WTC11 (cell line): ENCODE data around the gene IL16. TPM values are rescaled to one million over a fixed set of nuclear protein-coding genes. Genes with fewer than 3 reads are reported as not detected.

Source experiments
- ATAC-seq: fragments of 200-7000 bp; cut with Tn5 transposase; 2 replicates; pipeline ENCODE4 v1.10.0; 2021; ENCODE audit warnings: mild to moderate bottlenecking, moderate library complexity
- CTCF ChIA-PET: fragments of 300-600 bp; sonication (Branson Sonifier 250); formaldehyde crosslinking; loops from one replicate; lab custom pipeline; 2021; ENCODE audit warnings: antibody characterized with exemption; lab: Charles Lee
- POLR2A ChIA-PET: fragments of 350-600 bp; sonication (Branson Sonifier 250); formaldehyde crosslinking; loops from one replicate; lab custom pipeline; 2021; ENCODE audit warnings: antibody characterized with exemption; lab: Charles Lee
- DNase-seq: peaks from one replicate; pipeline ENCODE4 v3.0.0; 2021; ENCODE audit warnings: low spot score
- H3K27ac Mint-ChIP-seq: 2 replicates; pipeline ENCODE4 v1.8.0; 2021; ENCODE audit warnings: mixed read lengths
- H3K27me3 Mint-ChIP-seq: 2 replicates; pipeline ENCODE4 v1.8.0; 2021; ENCODE audit warnings: low read depth, mild to moderate bottlenecking, moderate library complexity, mixed read lengths
- H3K36me3 Mint-ChIP-seq: 2 replicates; pipeline ENCODE4 v1.8.0; 2021; ENCODE audit warnings: mixed read lengths
- H3K4me1 Mint-ChIP-seq: 2 replicates; pipeline ENCODE4 v1.8.0; 2022; ENCODE audit warnings: mixed read lengths
- H3K4me3 Mint-ChIP-seq: 2 replicates; pipeline ENCODE4 v1.8.0; 2021; ENCODE audit warnings: mild to moderate bottlenecking, moderate library complexity, mixed read lengths
- H3K9me3 Mint-ChIP-seq: 2 replicates; pipeline ENCODE4 v1.8.0; 2021; ENCODE audit warnings: mixed read lengths
- CREM ChIP-seq: sonication (generic); formaldehyde crosslinking; IDR thresholded peaks from 2 replicates; pipeline ENCODE4 v1.8.1; 2022; ENCODE audit warnings: mild to moderate bottlenecking, missing genetic modification reagents, moderate library complexity
- ELF4 ChIP-seq: sonication (generic); formaldehyde crosslinking; IDR thresholded peaks from 2 replicates; pipeline ENCODE4 v1.8.1; 2022; ENCODE audit warnings: low read depth, mild to moderate bottlenecking, moderate library complexity, missing genetic modification reagents
- ESRRA ChIP-seq: sonication (generic); formaldehyde crosslinking; IDR thresholded peaks from 2 replicates; pipeline ENCODE4 v1.8.1; 2022; ENCODE audit warnings: mild to moderate bottlenecking, missing genetic modification reagents, borderline replicate concordance
- FOXP1 ChIP-seq: sonication (generic); formaldehyde crosslinking; IDR thresholded peaks from 2 replicates; pipeline ENCODE4 v1.8.0; 2022; ENCODE audit warnings: missing genetic modification reagents, mild to moderate bottlenecking, moderate library complexity, borderline replicate concordance
- GABPB1 ChIP-seq: sonication (generic); formaldehyde crosslinking; IDR thresholded peaks from 2 replicates; pipeline ENCODE4 v1.8.1; 2023; ENCODE audit warnings: mild to moderate bottlenecking, missing genetic modification reagents
- GTF2I ChIP-seq: fragments of 250-450 bp; sonication (Bioruptor Pico); conservative IDR thresholded peaks from 2 replicates; pipeline ENCODE4 v1.4.0; 2021; ENCODE audit warnings: mild to moderate bottlenecking
- HMGA2 ChIP-seq: fragments of 250-450 bp; sonication (Bioruptor Pico); IDR thresholded peaks from 2 replicates; pipeline ENCODE4 v1.4.0; 2021; ENCODE audit warnings: mild to moderate bottlenecking, moderate library complexity
- IRF1 ChIP-seq: sonication (generic); formaldehyde crosslinking; IDR thresholded peaks from 2 replicates; pipeline ENCODE4 v1.8.0; 2023; ENCODE audit warnings: missing genetic modification reagents
- JUN ChIP-seq: sonication (generic); formaldehyde crosslinking; IDR thresholded peaks from 2 replicates; pipeline ENCODE4 v1.8.0; 2023; ENCODE audit warnings: mild to moderate bottlenecking, missing genetic modification reagents
- NFATC4 ChIP-seq: fragments of 250-450 bp; sonication (Bioruptor Pico); IDR thresholded peaks from 2 replicates; pipeline ENCODE4 v1.9.0; 2021; ENCODE audit warnings: mild to moderate bottlenecking
- NR1H2 ChIP-seq: sonication (generic); formaldehyde crosslinking; IDR thresholded peaks from 2 replicates; pipeline ENCODE4 v1.9.0; 2021; ENCODE audit warnings: mild to moderate bottlenecking, moderate library complexity, missing genetic modification reagents
- NR3C1 ChIP-seq: sonication (generic); formaldehyde crosslinking; conservative IDR thresholded peaks from 2 replicates; pipeline ENCODE4 v1.8.1; 2023; ENCODE audit warnings: low read depth, mild to moderate bottlenecking, missing genetic modification reagents
- OVOL2 ChIP-seq: fragments of 250-450 bp; sonication (Bioruptor Pico); IDR thresholded peaks from 2 replicates; pipeline ENCODE4 v1.9.0; 2021; ENCODE audit warnings: mild to moderate bottlenecking, borderline replicate concordance
- PREB ChIP-seq: sonication (generic); formaldehyde crosslinking; IDR thresholded peaks from 2 replicates; pipeline ENCODE4 v1.8.1; 2022; ENCODE audit warnings: mild to moderate bottlenecking, missing genetic modification reagents, moderate library complexity, borderline replicate concordance
- RORB ChIP-seq: fragments of 250-450 bp; sonication (Bioruptor Pico); IDR thresholded peaks from 2 replicates; pipeline ENCODE4 v1.9.0; 2021; ENCODE audit warnings: mild to moderate bottlenecking
- SMAD3 ChIP-seq: sonication (generic); formaldehyde crosslinking; IDR thresholded peaks from 2 replicates; pipeline ENCODE4 v1.8.0; 2022; ENCODE audit warnings: missing genetic modification reagents, mild to moderate bottlenecking, borderline replicate concordance
- SMAD4 ChIP-seq: sonication (generic); formaldehyde crosslinking; IDR thresholded peaks from 2 replicates; pipeline ENCODE4 v1.8.0; 2022; ENCODE audit warnings: mild to moderate bottlenecking, missing genetic modification reagents
- TEAD1 ChIP-seq: sonication (generic); formaldehyde crosslinking; IDR thresholded peaks from 2 replicates; pipeline ENCODE4 v1.8.0; 2022; ENCODE audit warnings: mild to moderate bottlenecking, missing genetic modification reagents
- USF1 ChIP-seq: sonication (generic); formaldehyde crosslinking; IDR thresholded peaks from 2 replicates; pipeline ENCODE4 v1.8.0; 2022; ENCODE audit warnings: mild to moderate bottlenecking, missing genetic modification reagents
- ZMAT4 ChIP-seq: fragments of 250-450 bp; sonication (Bioruptor Pico); IDR thresholded peaks from 2 replicates; pipeline ENCODE4 v1.9.0; 2021; ENCODE audit warnings: mild to moderate bottlenecking
- ZNF138 ChIP-seq: sonication (generic); formaldehyde crosslinking; conservative IDR thresholded peaks from 2 replicates; pipeline ENCODE4 v1.8.1; 2022; ENCODE audit warnings: mild to moderate bottlenecking, moderate library complexity, missing genetic modification reagents
- ZNF219 ChIP-seq: sonication (generic); formaldehyde crosslinking; IDR thresholded peaks from 2 replicates; pipeline ENCODE4 v1.8.0; 2023; ENCODE audit warnings: missing genetic modification reagents, mild to moderate bottlenecking, borderline replicate concordance
- ZNF232 ChIP-seq: sonication (generic); formaldehyde crosslinking; IDR thresholded peaks from 2 replicates; pipeline ENCODE4 v1.8.0; 2022; ENCODE audit warnings: mild to moderate bottlenecking, missing genetic modification reagents
- total RNA-seq: library from RNA; stranded (reverse); gene quantifications from 3 replicates; pipeline ENCODE4 v1.2.3, GENCODE V29; 2021

The IL16 gene
- total RNA-seq, 1 experiment from 2014 or later = 0.61 TPM

DNA sequence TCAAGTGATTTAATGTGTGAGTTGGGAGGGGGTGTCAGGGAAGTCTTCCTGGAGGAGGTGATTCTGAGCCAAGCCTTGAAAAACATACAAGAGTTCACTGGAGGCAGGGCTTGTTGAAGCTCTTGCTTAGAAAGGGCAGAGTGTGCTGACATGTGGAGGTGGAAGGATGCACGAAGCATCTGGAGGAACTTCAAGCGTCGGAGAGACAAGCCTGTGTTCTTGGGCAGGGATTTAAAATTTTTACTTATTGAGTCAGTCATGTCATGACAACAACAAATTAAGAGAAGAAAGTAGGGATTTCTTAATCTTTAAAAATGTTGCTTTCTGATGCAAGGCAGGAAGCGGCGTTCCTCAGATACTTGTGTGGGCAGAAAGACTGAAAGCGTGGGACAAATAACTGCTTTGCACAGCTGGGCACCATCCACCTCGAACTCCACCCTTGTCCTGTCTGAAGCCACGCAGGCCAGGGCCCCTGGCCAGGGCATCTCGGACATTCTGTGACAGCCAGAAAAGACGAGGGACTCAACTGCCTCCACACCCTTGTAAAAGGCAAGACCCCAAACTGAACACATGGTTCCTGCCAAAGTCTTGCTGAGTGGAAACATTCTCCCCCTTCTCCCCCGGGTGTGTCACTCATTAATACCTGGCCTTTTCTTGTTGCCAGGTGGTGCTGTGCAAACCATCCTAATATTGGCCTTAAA, 6.9 kb upstream of the IL16 start:
- H3K4me3 Mint-ChIP-seq = no peak overlapping the region
- ChIA-PET POLR2A (no interaction called here), CTCF (interaction anchor here (3.5 kb wide), 1 partner anchor 76 kb away, joined by 15 read pairs; no protein-coding TSS in a partner anchor)
- no peak for DNase-seq
- no peaks in the 10 kb centered on the region for H3K9me3 Mint-ChIP-seq
- no peaks in the 10 kb centered on the region for H3K27me3 Mint-ChIP-seq
- no peak for ATAC-seq
- no peaks in the 10 kb centered on the region for H3K36me3 Mint-ChIP-seq
- H3K4me1 Mint-ChIP-seq = no peaks in the 10 kb centered on the region
- TF ChIP-seq ZMAT4 (CRISPR knock-in tag) (no peak), USF1 (CRISPR knock-in tag) (no peak), CREM (CRISPR knock-in tag) (no peak), HMGA2 (CRISPR knock-in tag) (no peak)
- no peak overlapping the region for H3K27ac Mint-ChIP-seq

DNA sequence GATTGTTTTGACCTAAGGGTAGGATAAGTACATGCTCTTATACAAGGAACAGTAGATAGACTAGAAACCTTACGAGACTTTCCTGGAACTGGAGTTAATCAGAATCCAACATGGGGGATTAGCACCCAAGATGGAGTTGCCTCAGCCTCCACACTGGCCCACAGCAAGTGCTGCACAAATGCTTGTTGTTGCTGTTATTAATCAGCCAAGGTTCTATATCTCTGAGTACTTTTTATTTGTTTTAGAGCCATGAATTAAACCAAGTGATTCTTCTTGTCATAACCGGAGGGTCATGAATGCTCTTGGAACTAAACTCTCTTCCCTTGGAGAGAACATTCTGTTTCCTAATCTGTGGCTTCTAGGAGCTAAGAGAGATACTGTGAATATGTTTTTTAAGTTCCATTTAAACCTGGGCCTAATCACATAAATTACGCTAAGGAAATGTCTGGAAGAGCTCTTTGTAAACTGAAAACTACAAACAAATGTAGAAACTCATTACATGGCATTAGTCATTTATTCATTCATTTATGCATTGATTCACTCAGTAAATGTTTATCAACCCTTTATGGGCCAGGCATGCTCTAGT, 5.7 kb upstream of the IL16 start:
- POLR2A ChIA-PET = no interaction called here
- Mint-ChIP-seq H3K9me3 (no peaks in the 10 kb centered on the region), H3K4me3 (no peak overlapping the region), H3K36me3 (no peaks in the 10 kb centered on the region), H3K27ac (no peak overlapping the region), H3K4me1 (peaks cover 2% of the 10 kb centered on the region; the same call in 1 of the 2 replicates), H3K27me3 (no peaks in the 10 kb centered on the region)
- DNase-seq = no peak
- no peak for ATAC-seq
- TF ChIP-seq ELF4 (CRISPR knock-in tag) = no peak
- TF ChIP-seq FOXP1 (CRISPR knock-in tag) = no peak
- TF ChIP-seq NR1H2 (CRISPR knock-in tag) = no peak
- no peak for TF ChIP-seq GTF2I (CRISPR knock-in tag)
- TF ChIP-seq SMAD3 (CRISPR knock-in tag) = no peak
- no peak for TF ChIP-seq ZNF138 (CRISPR knock-in tag)
- TF ChIP-seq OVOL2 = no peak
- no peak for TF ChIP-seq NFATC4 (CRISPR knock-in tag)
- no peak for TF ChIP-seq ZNF232 (CRISPR knock-in tag)
- TF ChIP-seq JUN (CRISPR knock-in tag) = no peak
- TF ChIP-seq TEAD1 (CRISPR knock-in tag) = no peak
- no peak for TF ChIP-seq IRF1 (CRISPR knock-in tag)
- TF ChIP-seq ZNF219 (CRISPR knock-in tag) = no peak
- TF ChIP-seq NR3C1 (CRISPR knock-in tag) = no peak
- no peak for TF ChIP-seq SMAD4 (CRISPR knock-in tag)
- CTCF ChIA-PET = interaction anchor here (3.5 kb wide), 1 partner anchor 75 kb away, joined by 15 read pairs; no protein-coding TSS in a partner anchor

DNA sequence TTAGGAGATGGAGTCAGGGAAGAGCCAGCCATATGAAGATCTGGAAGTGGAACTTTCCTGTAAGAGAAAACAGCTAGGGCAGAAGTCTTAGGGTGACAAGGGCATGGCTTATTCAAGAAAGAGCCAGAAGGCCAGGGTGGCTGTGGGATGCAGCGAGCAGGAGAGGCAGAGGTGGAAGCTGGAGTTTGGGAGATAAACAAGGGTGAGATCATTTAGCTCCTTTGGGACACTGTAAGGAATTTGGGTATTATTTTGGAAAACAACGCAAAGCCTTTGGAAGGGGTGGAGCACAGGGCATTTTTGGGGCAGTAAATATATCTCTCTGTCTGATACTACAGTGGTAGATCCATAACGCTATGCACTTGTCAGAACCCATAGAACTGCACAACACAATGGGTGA, 5.0 kb upstream of the IL16 start:
- Mint-ChIP-seq H3K27me3 (no peaks in the 10 kb centered on the region), H3K4me1 (peaks cover 2% of the 10 kb centered on the region; the same call in 1 of the 2 replicates), H3K9me3 (no peaks in the 10 kb centered on the region), H3K36me3 (no peaks in the 10 kb centered on the region), H3K27ac (no peak overlapping the region), H3K4me3 (no peak overlapping the region)
- POLR2A ChIA-PET = no interaction called here
- ATAC-seq (no peak), DNase-seq (no peak)
- CTCF ChIA-PET = interaction anchor here (3.5 kb wide), 1 partner anchor 74 kb away, joined by 15 read pairs; no protein-coding TSS in a partner anchor
- TF ChIP-seq PREB (CRISPR knock-in tag) = no peak
- TF ChIP-seq GABPB1 = no peak
- no peak for TF ChIP-seq RORB (CRISPR knock-in tag)
- no peak for TF ChIP-seq IRF1 (CRISPR knock-in tag)
- TF ChIP-seq ESRRA (CRISPR knock-in tag) = no peak
